OCI-LY7 (cell line): ENCODE data around the gene GMEB1.

Experiments
- CTCF ChIP-seq: fragments of 200-600 bp; sonication (generic); conservative IDR thresholded peaks from 2 replicates; pipeline ENCODE4 v1.5.1; 2014; ENCODE audit warnings: mild to moderate bottlenecking, antibody characterized with exemption, low read length, moderate library complexity, mixed read lengths
- EZH2phosphoT487 ChIP-seq: fragments of 200-600 bp; sonication (generic); IDR thresholded peaks from 2 replicates; pipeline ENCODE4 v1.6.1; 2018; ENCODE audit warnings: low read depth, borderline replicate concordance, mild to moderate bottlenecking, mixed run types, antibody characterized with exemption, low read length, moderate library complexity, mixed read lengths

- TF ChIP-seq CTCF, result no peak
- TF ChIP-seq EZH2phosphoT487, result no peak
Observed at GRCh38 chr1:28680151-28680550, 11.6 kb downstream of the GMEB1 start.
